Erythroblast (primary cell): ENCODE data around the gene ME3.

Experiments
- GATA1 ChIP-seq: IDR thresholded peaks from 2 replicates; pipeline ENCODE4 v1.6.1; 2011; ENCODE audit warnings: low read depth, mild to moderate bottlenecking, control low read depth, low read length, moderate library complexity
- POLR2A ChIP-seq: IDR thresholded peaks from 2 replicates; pipeline ENCODE4 v1.6.1; 2011; ENCODE audit warnings: mild to moderate bottlenecking, low read length

DNA sequence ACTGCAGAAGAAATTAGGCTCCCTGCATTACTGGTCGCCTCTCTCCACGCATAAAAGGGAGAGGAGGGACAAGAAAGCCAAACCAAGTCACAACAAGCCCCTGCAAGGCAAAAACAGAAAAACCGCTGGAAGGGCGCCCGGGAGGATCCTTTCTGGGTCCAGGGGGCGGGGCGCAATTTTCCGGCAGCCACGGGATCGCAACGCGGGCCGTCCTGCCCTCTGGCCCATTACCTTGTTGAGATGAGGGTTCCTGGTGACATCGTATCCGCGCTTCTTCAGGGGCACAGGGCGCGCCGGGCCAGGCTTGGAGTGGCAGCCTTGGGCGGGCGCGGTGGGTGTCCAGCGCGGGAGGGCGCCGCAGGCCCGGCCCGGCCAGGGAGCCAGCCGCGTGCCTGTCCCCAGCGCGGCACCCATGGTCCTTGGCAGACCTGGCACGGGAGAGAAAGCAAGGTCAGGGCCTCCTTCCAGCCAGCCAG, 847 bp downstream of the ME3 start:
- TF ChIP-seq POLR2A (no peak), GATA1 (no peak)
